ENCODE results near the gene AXDND1. TPM values are rescaled to one million over a fixed set of nuclear protein-coding genes. Genes with fewer than 3 reads are reported as not detected.

AXDND1 gene
- polyA plus RNA-seq, 3 donors: 0.09 TPM; not detected in 2

- no peak overlapping the region for H3K4me3 ChIP-seq (replicated peaks in 1 of 3; ENCODE audit: low read depth in 2 of 3, low read length in 3 of 3)
- Mint-ChIP-seq H3K27ac (peak overlapping the region in 2 of 7 donors; percentile 26 to 27), H3K36me3 (peaks cover 57 to 69% of the 10 kb centered on the region in 2 donors), H3K9me3 (peaks cover 0 to 5% (median 0%) of the 10 kb centered on the region in 7 donors), H3K4me3 (no peak overlapping the region), H3K27me3 (ENCODE audit: low read depth in 3 of 3) (no peaks in the 10 kb centered on the region), H3K4me1 (peaks cover 30% of the 10 kb centered on the region)
- H3K36me3 ChIP-seq (replicated peaks in 1 of 2; ENCODE audit: control insufficient read depth in 1 of 2, insufficient read depth in 2 of 2, low read length in 2 of 2): peaks cover 27 to 66% of the 10 kb centered on the region in 2 donors
- no peak for DNase-seq
- peaks cover 57% of the 10 kb centered on the region for H3K79me2 ChIP-seq (ENCODE audit: insufficient read depth, low read length)
- WGBS (ENCODE audit: insufficient coverage): 100% methylated on average over 1 of the region's 4 CpGs
- no peak overlapping the region for H3K9ac ChIP-seq (ENCODE audit: insufficient read depth, low read length, poor library complexity, severe bottlenecking)
- TF ChIP-seq CTCF (IDR thresholded peaks at IDR 0.05): no peak
- H3K9me3 ChIP-seq (replicated peaks in 1 of 2; ENCODE audit: control insufficient read depth in 1 of 2, insufficient read depth in 1 of 2, low read length in 2 of 2): no peaks in the 10 kb centered on the region
- no peak overlapping the region for H3K27ac ChIP-seq (ENCODE audit: low read depth in 1 of 2, low read length in 2 of 2)
- H3K27me3 ChIP-seq (ENCODE audit: control insufficient read depth in 2 of 2, insufficient read depth in 2 of 2, low read length in 2 of 2): no peaks in the 10 kb centered on the region
- no peak overlapping the region for H3K4me2 ChIP-seq (replicated peaks; ENCODE audit: extremely low read depth, low read length, poor library complexity, severe bottlenecking)
- intact Hi-C loops (cut with micrococcal nuclease): loop anchor here in 1 of 2 donors (5.0 kb wide), 1 partner anchor 37 kb away; no protein-coding TSS in a partner anchor
- peaks cover 22% of the 10 kb centered on the region for H4K20me1 ChIP-seq (ENCODE audit: insufficient read depth, low read length)
- no peak overlapping the region for H2AFZ ChIP-seq (ENCODE audit: insufficient read depth, low read depth, low read length, poor library complexity, severe bottlenecking)
- peaks cover 17% of the 10 kb centered on the region in 2 donors for H3K4me1 ChIP-seq (ENCODE audit: control insufficient read depth in 1 of 2, insufficient read depth in 2 of 2, low read length in 2 of 2)
Measured at GRCh38 chr1:179334440-179334839, 31.3 kb upstream of the AXDND1 start.

- intact Hi-C loops (cut with micrococcal nuclease): no loop called here
- Mint-ChIP-seq H3K4me3 (no peak overlapping the region), H3K9me3 (peaks cover 0 to 3% (median 0%) of the 10 kb centered on the region in 7 donors), H3K4me1 (peaks cover 14% of the 10 kb centered on the region), H3K27ac (peak overlapping the region in 2 of 7 donors; percentile 33 to 55), H3K27me3 (ENCODE audit: low read depth in 3 of 3) (no peaks in the 10 kb centered on the region), H3K36me3 (peaks cover 47 to 71% of the 10 kb centered on the region in 2 donors)
- H3K36me3 ChIP-seq (replicated peaks in 1 of 2; ENCODE audit: control insufficient read depth in 1 of 2, insufficient read depth in 2 of 2, low read length in 2 of 2): peaks cover 32 to 70% of the 10 kb centered on the region in 2 donors
- peaks cover 50% of the 10 kb centered on the region for H3K79me2 ChIP-seq (ENCODE audit: insufficient read depth, low read length)
- no peak overlapping the region for H3K4me2 ChIP-seq (replicated peaks; ENCODE audit: extremely low read depth, low read length, poor library complexity, severe bottlenecking)
- H3K9ac ChIP-seq (ENCODE audit: insufficient read depth, low read length, poor library complexity, severe bottlenecking): no peak overlapping the region
- peaks cover 14% of the 10 kb centered on the region in 2 donors for H3K4me1 ChIP-seq (ENCODE audit: control insufficient read depth in 1 of 2, insufficient read depth in 2 of 2, low read length in 2 of 2)
- H3K27me3 ChIP-seq (ENCODE audit: control insufficient read depth in 2 of 2, insufficient read depth in 2 of 2, low read length in 2 of 2): no peaks in the 10 kb centered on the region
- no peaks in the 10 kb centered on the region for H3K9me3 ChIP-seq (replicated peaks in 1 of 2; ENCODE audit: control insufficient read depth in 1 of 2, insufficient read depth in 1 of 2, low read length in 2 of 2)
- WGBS (ENCODE audit: insufficient coverage): no CpG with 5 or more reads among the region's 2 CpGs
- no peak overlapping the region for H3K4me3 ChIP-seq (replicated peaks in 1 of 3; ENCODE audit: low read depth in 2 of 3, low read length in 3 of 3)
- peak overlapping the region in 1 of 2 donors; percentile 10 for H3K27ac ChIP-seq (ENCODE audit: low read depth in 1 of 2, low read length in 2 of 2)
- H4K20me1 ChIP-seq (ENCODE audit: insufficient read depth, low read length): peaks cover 18% of the 10 kb centered on the region
- no peak overlapping the region for H2AFZ ChIP-seq (ENCODE audit: insufficient read depth, low read depth, low read length, poor library complexity, severe bottlenecking)
- no peak for TF ChIP-seq CTCF (IDR thresholded peaks at IDR 0.05)
- DNase-seq: no peak
Measured at GRCh38 chr1:179337288-179337687, 28.5 kb upstream of the AXDND1 start.

All from CD14-positive monocyte (primary cell).